Gastroesophageal sphincter (tissue), 3 donors: Measurements from ENCODE around the gene SMURF2.

Source experiments
- POLR2A ChIP-seq, 2 donors: fragments of 450-650 bp; IDR thresholded peaks; one replicate each; pipeline ENCODE4 v1.6.1; 2017; ENCODE audit warnings: antibody characterized with exemption in 2 of 2, mild to moderate bottlenecking in 2 of 2, moderate library complexity in 1 of 2
- TF ChIP-seq, protein P1 (sequence below), 4 experiments: fragments of 200-600 bp in 2 of 4; fragments of 450-650 bp in 2 of 4; sonication (generic) in 1 of 4; IDR thresholded peaks; one replicate each; pipeline ENCODE4 v1.5.1; 2017 to 2019; ENCODE audit warnings: antibody characterized with exemption in 4 of 4, mild to moderate bottlenecking in 2 of 4, moderate library complexity in 2 of 4

GRCh38 chr17:64509179-64509578, 152.9 kb downstream of the SMURF2 start:
- TF ChIP-seq, protein P1, sequence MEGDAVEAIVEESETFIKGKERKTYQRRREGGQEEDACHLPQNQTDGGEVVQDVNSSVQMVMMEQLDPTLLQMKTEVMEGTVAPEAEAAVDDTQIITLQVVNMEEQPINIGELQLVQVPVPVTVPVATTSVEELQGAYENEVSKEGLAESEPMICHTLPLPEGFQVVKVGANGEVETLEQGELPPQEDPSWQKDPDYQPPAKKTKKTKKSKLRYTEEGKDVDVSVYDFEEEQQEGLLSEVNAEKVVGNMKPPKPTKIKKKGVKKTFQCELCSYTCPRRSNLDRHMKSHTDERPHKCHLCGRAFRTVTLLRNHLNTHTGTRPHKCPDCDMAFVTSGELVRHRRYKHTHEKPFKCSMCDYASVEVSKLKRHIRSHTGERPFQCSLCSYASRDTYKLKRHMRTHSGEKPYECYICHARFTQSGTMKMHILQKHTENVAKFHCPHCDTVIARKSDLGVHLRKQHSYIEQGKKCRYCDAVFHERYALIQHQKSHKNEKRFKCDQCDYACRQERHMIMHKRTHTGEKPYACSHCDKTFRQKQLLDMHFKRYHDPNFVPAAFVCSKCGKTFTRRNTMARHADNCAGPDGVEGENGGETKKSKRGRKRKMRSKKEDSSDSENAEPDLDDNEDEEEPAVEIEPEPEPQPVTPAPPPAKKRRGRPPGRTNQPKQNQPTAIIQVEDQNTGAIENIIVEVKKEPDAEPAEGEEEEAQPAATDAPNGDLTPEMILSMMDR (IDR thresholded peaks at IDR 0.05): no peak
- TF ChIP-seq POLR2A (IDR thresholded peaks at IDR 0.05): no peak
